Epithelial cell of proximal tubule (primary cell): Measurements from ENCODE around the gene PHLDA1. TPM values are rescaled to one million over a fixed set of nuclear protein-coding genes. Genes with fewer than 3 reads are reported as not detected.

Experiments used
- DNase-seq: peaks from one replicate; pipeline ENCODE4 v3.0.0-alpha.2; 2011; ENCODE audit warnings: low read depth
- H3K4me3 ChIP-seq: 2 replicates; pipeline ENCODE4 v1.5.1; 2011; ENCODE audit warnings: low read depth, mild to moderate bottlenecking, low read length
- CTCF ChIP-seq: conservative IDR thresholded peaks from 2 replicates; pipeline ENCODE4 v1.5.1; 2012; ENCODE audit warnings: low read depth, mild to moderate bottlenecking, low read length
- total RNA-seq: library from RNA; depleted of rRNA; stranded (reverse); fragments of >200 nt; gene quantifications from 2 replicates; pipeline ENCODE4 v1.2.3, GENCODE V29; 2015

Gene PHLDA1
- total RNA-seq, 1 donor from 2014 or later: 89.0 TPM

- no peak for DNase-seq
- TF ChIP-seq CTCF: no peak
- H3K4me3 ChIP-seq: no peak overlapping the region
Observed at GRCh38 chr12:76007640-76008039, 23.9 kb downstream of the PHLDA1 start.

GRCh38 chr12:76006028-76006925, 25.3 kb downstream of the PHLDA1 start:
- no peak overlapping the region for H3K4me3 ChIP-seq
- DNase-seq: no peak
- TF ChIP-seq CTCF: no peak

- DNase-seq: no peak
- H3K4me3 ChIP-seq: no peak overlapping the region
- no peak for TF ChIP-seq CTCF
Observed at GRCh38 chr12:76003355-76003638, 28.3 kb downstream of the PHLDA1 start.

GRCh38 chr12:76002598-76003354, 28.8 kb downstream of the PHLDA1 start:
- DNase-seq: no peak
- TF ChIP-seq CTCF: no peak
- no peak overlapping the region for H3K4me3 ChIP-seq

DNA sequence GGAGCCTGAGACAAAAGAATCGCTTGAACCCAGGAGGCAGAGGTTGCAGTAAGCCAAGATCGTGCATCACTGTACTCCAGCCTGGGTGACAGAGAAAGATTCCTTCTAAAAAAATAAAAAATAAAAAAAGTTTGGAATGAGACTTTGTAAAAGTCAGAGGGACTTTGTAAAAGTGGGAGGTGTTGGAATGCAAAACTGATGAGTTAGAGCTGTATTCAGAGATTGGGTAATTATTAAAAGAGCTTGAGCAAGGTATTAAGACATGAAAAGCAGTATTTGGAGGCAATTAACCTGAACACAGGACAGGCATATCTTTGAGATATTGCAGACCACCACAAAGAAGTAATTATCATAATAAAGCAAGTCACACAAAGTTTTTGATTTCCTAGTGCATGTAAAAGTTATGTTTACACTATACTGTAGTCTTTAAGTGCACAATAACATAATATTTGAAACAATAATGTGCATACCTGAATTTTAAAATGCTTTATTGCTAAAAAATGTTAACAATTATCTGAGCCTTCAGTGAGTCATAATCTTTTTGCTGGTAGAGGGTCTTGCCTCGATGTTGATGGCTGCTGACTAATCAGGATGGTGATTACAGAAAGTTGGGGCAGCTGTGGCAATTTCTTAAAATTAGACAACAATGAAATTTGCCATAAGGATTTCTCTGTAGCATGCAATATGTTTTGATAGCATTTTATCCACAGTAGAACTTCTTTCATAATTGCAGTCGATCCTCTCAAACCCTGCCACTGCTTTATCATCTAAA, 33.1 kb downstream of the PHLDA1 start:
- no peak for DNase-seq
- no peak overlapping the region for H3K4me3 ChIP-seq
- TF ChIP-seq CTCF: no peak

GRCh38 chr12:75997658-75998057, 33.9 kb downstream of the PHLDA1 start:
- DNase-seq: no peak

More at GRCh38 chr12:75997658-75998057, 33.9 kb downstream of the PHLDA1 start:
- TF ChIP-seq CTCF: no peak
- H3K4me3 ChIP-seq: no peak overlapping the region
